Left ventricle myocardium superior (tissue), 1 donor: Measurements from ENCODE around the gene TSPAN9. TPM values are rescaled to one million over a fixed set of nuclear protein-coding genes. Genes with fewer than 3 reads are reported as not detected.

ENCODE experiments used
- ATAC-seq: fragments of 200-7000 bp; cut with Tn5 transposase; one replicate; pipeline ENCODE4 v1.9.1; 2020; ENCODE audit warnings: mild to moderate bottlenecking, moderate library complexity
- DNase-seq: peaks from one replicate; pipeline ENCODE4 v3.0.0-alpha.2; 2020
- intact Hi-C: fragments of 100-400 bp; cut with micrococcal nuclease; formaldehyde crosslinking; loops from one replicate; pipeline ENCODE4 v1.11.0; 2022
- total RNA-seq: library from RNA; stranded (reverse); fragmentation: NEBNext Ultra II Directional; extraction: Animal tissue kit (Norgen Biotek cat#: 25700); gene quantifications from one replicate; pipeline ENCODE4 v1.2.1, GENCODE V29; 2021
- donor health status: DM: no; HTN: yes; CAD: no; lungs with severe emphysema.

The TSPAN9 gene
- total RNA-seq, 1 donor from 2014 or later = 159 TPM

DNA sequence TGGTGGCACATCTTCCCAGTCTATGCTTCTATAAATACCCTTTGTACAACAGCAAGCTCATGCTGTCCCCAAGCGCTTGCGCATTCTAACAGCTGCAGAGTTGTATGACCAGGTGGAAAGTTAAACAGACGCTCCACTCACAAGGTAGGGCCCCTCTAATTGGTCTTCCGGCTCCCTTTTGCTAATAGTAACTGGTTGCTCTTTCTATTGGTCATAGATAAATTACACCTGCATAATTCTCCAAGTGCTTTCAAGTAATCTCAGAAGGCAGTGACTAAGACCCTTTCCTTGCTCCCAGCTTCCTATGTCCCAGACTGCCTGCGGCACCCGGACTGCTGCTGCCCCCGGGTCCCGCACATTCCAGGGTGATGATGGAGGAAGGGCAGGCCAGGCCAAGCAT lies 6.1 kb upstream of the TSPAN9 start:
- peak; percentile 73 for ATAC-seq
- intact Hi-C loops = loop anchor here (10.0 kb wide), 1 partner anchor 54 kb away; no protein-coding TSS in a partner anchor
- DNase-seq = no peak

DNA sequence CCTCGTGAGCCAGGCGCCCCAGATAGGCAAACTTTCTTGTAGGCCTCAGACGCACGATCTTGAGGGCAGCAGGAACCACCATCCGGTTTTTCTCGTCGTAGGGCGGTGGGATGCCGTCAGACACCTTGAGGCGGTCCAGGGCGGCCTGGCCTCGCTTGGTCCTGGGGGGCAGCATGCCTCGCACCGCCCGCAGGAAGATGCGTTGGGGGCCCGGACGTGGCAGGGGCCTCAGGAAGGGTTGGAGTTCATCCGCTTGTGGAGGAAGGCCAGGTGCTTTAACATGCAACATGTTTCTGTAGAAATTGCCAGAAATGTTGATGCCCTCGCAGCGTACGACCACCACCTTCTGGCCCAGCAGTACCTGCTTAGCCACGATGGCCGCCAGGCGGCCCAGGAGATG lies 5.5 kb upstream of the TSPAN9 start:
- intact Hi-C loops = loop anchor here (10.0 kb wide), 1 partner anchor 53 kb away; no protein-coding TSS in a partner anchor
- DNase-seq (no peak), ATAC-seq (no peak)

DNA sequence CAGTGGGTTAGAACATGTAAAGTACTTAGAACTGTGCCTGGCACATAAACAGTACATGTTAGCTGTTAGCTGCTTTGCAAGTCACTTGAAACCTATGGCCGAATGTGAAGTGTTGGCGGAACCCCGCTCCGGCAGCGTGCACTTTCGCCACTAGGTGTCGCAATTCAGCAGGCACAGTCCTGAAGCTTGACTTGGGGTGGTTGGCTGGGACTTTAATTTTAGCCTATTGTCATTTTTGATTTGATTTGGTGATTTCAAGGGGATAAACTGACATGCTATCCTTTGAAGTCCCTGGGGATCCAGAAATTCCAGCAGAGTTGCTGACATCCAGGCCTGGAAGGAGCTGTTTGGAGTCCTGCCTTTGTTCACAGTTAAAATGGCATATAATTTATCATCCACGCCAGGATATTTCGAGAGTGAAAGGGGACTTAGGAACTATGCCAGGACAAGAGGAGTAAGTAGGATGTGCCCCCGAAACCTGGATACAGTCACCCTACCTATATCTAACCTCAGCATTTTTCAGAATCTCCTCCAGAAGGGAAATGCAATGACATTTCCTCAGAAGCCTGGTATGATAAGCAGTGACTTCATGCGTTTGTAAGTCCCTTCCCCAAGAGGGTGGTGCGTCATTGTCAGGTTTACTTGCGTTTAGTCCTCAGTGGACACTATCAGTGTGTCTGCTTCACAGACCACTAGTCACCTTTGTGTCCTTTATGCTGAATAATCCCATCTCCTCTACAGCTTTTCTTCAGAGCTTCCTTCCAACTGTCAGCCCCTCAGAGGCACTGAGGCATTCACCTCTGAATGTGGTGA lies 3.5 kb upstream of the TSPAN9 start:
- intact Hi-C loops = loop anchor here (10.0 kb wide), 1 partner anchor 51 kb away; no protein-coding TSS in a partner anchor
- ATAC-seq = peak; percentile 24
- peak; percentile 89 for DNase-seq

DNA sequence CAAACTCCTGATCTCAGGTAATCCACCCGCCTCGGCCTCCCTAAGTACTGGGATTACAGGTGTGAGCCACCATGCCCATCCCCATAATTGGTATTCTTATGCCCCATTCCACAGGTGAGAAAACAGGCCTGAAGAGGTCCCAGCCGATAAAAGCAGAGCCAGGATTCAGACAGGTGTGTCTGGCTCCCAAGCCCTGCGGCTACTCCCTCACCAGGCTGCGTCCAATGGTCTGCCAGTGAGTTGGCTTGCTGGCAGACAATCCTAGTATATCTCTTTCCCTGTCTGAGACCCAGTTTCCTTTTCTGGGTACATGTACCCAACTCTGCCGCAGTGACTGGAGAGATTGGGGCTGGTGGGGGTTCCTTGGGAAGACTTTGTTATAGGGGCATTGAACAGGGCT lies 1.9 kb upstream of the TSPAN9 start:
- DNase-seq = no peak
- ATAC-seq = no peak
- intact Hi-C loops = loop anchor here (10.0 kb wide), 1 partner anchor 49 kb away; no protein-coding TSS in a partner anchor

DNA sequence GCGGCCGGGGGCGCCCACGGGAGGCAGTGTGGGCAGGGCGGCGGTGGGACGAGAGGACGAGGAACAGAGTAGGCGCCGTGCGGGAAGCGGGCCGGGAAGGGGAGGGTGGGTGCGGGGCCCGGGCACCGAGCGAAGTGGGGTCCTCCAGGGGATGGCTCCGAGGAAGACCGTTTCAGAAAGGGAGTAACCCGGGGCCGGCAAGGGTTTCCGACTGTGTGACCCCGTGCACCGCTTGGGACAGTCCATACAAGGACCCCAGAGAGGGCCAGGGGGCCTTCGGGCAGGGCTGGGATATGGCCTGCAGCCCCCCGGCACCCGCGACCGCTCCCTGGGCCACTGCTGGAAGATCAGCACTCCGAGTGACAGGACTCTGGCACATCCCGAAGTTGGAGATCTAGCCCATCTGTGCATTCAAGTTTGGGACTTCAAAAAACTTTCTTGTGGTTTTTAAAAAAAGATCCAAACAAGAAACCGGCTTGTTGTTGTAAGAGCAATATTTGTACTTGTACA lies 448 bp downstream of the TSPAN9 start:
- intact Hi-C loops = loop anchor here (10.0 kb wide), 1 partner anchor 47 kb away; no protein-coding TSS in a partner anchor
- DNase-seq = peak; percentile 72
- ATAC-seq = peak; percentile 18

DNA sequence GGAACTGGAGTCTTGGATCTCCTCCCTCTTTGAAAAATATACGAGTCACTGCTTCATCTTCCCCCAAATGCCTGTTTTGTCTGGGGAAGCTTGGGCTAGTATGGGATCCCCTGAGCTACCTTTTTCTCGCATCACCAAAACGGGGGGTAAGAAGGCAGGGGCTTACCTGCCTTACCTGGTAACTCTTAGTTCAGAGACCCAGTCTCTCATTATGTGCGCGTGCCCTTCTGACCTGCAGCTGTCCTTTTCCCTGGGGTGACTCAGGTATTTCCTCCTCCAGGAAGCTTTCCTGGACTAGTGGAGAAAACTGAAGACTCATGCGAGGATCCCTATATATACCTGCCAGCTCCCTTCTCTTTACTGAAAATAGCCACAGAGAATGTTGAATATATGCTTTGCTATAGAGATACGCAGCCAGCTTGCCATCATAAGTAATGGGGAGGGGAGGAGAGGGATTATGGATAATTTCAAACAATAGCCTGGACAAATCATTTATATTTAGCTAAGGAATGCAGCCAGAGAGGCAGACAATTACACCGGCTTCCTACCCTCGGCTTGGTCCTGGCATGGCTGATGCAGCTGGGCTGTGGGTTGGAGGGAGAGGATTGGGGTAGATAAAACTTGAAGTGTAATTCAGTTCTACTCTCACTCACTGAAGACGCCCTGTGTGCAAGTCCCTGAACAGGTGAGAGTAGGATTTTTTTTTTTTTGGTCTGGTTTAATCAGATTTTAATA lies 1.1 kb downstream of the TSPAN9 start:
- intact Hi-C loops = loop anchor here (10.0 kb wide), 1 partner anchor 47 kb away; no protein-coding TSS in a partner anchor
- ATAC-seq = no peak
- no peak for DNase-seq

DNA sequence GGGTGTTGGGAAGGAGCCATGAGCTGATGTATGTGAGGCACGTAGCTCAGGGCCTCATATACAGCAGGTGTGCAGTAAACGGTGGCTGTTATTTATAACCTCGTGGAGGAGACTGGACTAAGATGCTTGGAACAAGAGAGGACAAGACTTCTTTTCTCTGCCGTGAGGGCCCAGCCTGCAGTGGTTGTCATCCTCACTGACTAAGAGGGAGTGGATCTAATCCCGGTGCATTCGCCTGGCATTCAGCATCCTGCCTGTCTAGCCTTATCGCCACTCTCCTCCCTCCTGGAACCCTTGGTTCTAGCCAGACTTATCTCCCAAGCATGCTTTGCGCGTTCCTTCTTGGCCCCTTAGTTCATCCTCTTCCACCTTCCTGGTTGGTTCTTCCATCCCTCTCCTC lies 3.9 kb downstream of the TSPAN9 start:
- intact Hi-C loops = no loop called here
- ATAC-seq = no peak
- no peak for DNase-seq

DNA sequence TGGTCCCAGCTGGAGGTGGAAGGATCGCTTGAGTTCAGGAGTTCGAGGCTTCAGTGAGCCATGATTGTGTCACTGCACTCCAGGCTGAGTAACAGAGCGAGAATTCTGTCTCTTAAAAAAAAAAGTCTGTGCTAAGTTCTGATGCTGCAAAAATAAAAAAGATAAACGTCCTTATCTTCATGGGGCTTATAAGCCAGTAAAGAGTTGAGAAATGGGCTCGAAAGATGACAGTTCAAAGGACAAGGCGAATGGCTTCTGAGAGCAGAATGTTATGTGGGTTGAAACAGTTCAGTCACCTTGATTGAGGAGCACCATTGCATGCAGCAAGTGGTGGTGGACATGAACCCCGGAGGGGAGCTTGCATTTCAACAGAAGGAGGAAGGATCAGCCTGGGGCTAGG lies 4.7 kb downstream of the TSPAN9 start:
- ATAC-seq = no peak
- no peak for DNase-seq
- intact Hi-C loops = no loop called here

DNA sequence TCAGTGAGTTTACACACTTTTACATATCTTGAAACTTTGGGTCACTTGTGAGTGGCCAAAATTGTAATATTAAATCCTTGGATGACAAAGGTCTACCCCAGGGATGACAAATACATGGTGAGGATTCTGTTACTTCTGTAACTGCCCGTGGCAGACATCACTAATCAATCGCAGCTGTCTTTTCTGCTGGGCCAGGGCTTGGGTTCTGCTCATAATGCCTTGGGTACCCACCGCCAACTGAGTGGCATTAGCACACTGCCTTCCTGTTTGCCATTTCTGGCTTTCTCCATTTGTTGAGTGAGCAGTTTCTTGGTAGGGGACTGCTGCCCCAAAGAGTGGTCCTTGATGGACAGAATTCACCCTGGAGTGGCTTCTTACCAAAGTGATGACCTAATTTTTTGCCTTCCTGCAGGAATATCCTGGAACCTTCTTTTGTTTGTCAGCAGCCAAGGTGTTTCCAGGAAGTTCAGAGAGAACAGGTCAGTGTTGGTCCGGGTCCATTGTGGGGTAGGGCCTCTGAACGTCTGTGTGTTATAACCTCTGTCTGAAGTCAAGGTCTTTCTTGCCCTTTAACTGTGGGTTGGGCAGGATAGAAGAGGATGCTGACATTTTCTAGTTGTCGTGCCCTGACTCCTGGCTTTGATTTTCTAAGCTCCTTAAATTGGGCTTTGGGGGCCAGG lies 6.2 kb downstream of the TSPAN9 start:
- ATAC-seq (peak; percentile 8), DNase-seq (no peak)
- intact Hi-C loops = no loop called here

DNA sequence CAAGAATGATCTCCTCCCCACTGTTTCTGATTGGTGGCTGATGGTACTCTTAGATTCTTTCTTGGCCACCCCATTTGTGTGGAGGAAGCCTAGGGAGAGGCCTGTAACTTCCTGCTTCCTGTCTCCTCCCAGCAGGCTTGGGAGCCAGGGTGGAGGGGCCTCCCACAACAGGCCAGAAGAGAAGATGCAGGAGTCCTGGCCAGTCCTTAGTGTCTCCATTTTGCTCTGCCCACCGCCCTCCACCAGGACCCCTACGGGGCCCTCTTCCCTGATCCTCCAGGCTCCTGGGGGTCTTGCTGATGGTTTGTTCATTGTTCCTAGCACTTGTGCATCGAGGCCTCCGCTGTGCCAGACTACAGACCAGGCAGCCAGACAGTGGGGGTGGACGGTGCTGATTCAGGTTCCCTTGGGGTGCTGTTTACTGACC lies 6.8 kb downstream of the TSPAN9 start:
- intact Hi-C loops = no loop called here
- DNase-seq (no peak), ATAC-seq (peak; percentile 55)

DNA sequence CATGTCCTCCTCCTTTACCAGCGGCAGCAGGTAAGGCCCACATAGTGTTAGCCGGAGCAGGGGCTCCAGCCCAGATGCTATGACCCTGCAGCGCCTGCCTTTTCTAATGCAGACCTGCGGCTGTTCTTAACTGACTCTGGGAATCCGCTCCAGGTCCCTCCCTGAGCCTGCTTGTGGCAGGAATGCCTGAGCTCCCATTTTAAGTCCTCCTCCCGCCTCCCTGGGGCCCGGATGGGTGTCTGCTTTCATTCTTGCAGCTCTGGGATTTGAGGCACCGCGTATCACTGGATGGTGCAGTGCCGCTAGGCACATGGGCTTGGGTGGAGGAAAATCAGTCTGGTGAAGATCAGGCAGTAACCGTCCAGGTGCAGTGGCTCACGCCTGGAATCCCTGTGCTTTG lies 7.6 kb downstream of the TSPAN9 start:
- intact Hi-C loops = no loop called here
- ATAC-seq = peak; percentile 64
- peak; percentile 66 for DNase-seq

DNA sequence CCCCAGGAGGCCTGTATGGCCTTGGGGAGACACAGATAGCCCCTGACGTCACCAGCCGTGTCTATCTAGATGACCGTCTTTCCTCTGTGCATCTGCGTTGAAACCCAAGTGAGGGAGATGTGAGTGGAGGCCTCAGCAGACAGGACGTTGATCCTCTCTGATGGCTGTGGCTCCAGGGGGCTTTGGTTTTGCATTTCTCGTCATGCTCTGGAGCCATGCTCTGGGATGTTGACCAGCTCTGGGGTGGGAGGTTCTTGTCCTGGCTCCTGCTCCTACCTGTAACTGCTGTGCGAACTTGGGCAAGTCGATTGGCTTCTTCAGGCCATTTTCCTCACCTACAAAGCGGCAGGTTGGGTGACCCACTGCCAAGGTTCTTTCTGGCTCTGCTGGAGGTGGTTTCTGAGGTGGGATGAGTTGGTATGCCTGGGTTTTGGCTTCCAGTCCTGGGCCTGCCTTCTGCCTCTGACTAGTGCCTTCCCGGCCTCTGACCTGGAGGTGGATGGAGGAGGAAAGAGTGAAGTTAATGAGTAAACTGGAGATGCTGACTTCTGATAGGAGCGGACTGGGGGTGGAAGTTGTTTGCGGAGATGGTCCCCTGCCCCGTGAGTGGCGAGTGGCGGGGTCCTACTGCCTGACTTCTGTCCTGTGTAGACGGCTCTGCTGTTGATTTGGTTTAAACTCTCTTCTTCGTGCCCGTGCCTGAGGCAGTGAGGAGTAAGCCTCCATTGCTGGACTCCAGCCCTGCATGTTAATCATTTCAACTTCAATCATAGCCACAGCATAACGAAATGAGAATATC lies 8.4 kb downstream of the TSPAN9 start:
- no peak for ATAC-seq
- intact Hi-C loops = no loop called here
- DNase-seq = no peak

DNA sequence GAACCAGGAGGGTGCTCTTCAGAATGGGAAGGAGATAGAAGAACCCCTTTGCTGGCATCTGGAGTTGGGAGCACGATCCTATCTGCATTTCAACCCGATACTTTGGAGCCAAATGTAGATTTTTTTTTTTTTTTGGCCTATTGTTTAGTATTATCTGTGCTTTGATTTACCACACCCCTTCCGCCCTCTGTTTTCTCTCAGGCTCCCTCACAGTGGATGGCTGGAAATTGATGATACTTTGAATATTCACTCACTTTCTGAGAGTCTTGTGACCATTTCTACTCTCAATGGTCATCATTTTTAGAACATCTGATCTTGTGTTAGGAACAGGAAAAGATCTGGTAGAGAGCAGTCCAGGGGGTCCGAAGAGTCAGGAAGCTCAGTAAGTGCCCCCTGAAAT lies 9.0 kb downstream of the TSPAN9 start:
- intact Hi-C loops = no loop called here
- no peak for ATAC-seq
- no peak for DNase-seq

DNA sequence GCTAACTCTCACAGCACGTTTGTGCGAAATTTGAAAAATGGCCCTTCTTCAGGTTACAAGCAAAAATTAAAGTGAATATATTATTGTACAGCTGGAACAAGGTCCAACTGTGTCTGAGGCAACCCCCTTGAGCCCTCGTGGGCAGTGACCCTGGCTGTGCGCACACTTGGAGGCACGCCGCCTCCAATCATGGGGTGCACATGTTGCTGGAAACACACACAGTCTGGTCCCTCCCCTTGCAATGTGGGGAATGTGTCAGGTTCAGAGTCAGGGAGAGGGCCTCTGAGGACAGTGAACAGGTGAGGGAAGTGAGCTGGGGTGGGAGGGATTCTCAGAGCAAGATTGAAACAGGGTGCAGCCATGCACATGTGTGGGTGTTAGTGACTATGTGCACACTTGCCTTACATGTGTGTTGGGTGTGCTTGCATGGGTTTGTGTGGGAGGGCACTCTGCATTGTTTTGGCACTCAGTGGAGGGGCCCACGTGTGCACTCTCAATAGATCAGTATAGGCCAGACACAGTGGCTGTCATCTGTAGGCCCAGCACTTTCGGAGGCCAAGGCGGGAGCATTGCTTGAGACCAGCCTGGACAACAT lies 9.6 kb downstream of the TSPAN9 start:
- ATAC-seq (no peak), DNase-seq (no peak)
- intact Hi-C loops = no loop called here

DNA sequence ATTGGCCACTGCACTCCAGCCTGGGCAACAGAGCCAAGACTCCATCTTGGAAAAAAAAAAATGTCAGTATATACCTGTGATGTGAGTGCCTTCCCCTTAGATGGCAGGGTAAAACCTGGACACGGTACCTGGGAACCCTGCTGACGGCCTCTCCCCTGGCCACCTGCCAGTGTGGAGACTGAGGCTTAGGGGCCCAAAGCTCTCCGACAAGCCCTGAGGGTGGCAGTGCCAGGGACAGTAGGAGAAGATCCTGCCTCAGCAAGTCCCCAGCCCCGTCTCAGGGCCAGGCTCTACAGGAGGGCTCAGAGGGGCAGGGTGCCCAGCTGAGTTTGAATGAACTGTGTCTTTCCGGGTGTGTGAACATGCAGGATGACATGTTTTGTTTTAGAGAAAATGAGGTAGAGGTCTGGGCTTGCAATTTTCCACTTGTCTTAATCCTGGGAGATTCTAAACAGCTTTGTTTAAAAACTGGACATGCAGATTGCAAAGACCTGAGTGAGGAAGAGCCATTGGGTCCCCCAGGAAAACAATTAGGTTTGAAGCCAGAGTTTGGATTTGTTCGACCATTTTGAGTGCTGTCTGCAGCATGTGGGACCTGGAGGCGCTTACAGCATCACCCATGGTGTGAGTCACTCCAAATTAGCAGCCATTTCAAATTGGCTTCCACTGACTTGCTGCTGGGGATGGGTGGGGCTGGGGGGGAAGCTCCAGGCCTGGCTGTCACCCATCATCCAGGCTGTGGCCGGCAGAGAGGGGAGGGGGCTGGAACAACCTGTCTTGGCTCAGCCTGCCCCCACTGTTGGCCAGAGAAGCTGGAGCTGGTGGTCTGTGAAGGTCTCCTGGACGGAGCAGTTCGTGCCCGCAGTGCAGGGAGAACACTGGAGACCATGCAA lies 10.8 kb downstream of the TSPAN9 start:
- ATAC-seq (no peak), DNase-seq (no peak)
- intact Hi-C loops = no loop called here

DNA sequence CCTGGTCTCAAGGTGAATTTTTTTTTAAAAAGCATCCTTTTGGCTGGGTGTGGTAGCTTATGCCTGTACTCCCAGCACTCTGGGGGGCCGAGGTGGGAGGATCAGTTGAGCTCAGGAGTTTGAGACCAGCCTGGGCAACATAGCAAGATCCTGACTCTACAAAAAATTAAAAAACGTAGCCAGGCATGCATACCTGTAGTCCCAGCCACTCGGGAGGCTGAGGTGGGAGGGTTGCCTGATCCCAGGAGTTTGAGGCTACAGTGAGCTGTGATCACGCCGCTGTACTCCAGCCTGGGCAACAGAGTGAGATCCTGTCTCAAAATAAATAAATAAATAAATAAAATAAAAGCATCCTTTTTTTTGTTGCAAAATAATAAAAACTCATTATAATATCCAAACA lies 12.4 kb downstream of the TSPAN9 start:
- DNase-seq = no peak
- intact Hi-C loops = no loop called here

DNA sequence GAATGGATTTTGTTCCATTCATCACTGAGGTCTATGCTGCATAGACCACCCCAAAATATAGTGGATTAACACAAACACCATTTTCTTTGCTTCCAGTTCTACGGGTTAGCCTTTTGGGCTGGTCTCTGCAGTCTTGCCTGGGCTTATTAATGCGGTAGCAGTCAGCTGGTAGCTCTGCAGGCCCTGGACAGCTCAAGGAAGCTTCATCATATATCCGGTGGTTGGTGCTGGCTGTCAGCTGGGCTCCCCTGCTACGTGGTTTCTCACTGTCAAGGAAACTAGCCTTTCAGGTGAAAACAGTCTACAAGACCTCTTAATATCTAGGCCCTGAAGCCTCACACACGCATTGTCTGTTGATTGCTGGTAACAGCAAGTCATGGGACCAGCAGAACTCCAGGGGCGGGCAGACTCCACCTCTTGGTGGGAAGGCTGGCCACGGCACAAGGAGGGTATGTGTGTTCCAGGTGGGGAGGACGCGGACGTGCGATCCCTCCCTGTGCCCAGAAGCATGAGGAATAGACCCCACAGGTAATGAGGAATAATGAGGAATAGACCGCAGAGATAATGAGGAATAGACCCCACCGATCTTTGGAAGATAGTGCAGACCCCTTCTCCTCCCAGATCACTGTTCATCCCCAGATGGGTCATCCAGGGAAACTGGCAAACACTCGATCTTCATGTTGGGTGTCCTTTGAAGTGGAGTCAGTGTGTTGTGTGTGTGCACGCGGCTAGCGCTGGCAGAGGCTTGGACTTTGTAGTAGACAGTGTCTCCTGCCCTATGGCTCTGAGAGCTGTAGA lies 13.3 kb downstream of the TSPAN9 start:
- ATAC-seq (no peak), DNase-seq (no peak)
- intact Hi-C loops = no loop called here

More for the DNA sequence above, 12.4 kb downstream of the TSPAN9 start:
- no peak for ATAC-seq
